Motor neuron (in vitro differentiated cells): ENCODE results near the gene IMMP2L. TPM values are rescaled to one million over a fixed set of nuclear protein-coding genes. Genes with fewer than 3 reads are reported as not detected.

ENCODE experiments used
- ATAC-seq, 8 experiments: fragments of 200-7000 bp; cut with Tn5 transposase; replicated peaks in 6 of 8; 2 replicates each; pipeline ENCODE4 v1.8.0; 2021; ENCODE audit warnings: mild to moderate bottlenecking in 8 of 8, moderate library complexity in 8 of 8
- H3K27ac ChIP-seq, 2 donors: fragments of 250-450 bp; sonication (Bioruptor Pico); 2 replicates each; pipeline ENCODE4 v1.9.0; 2021; ENCODE audit warnings: antibody characterized with exemption in 2 of 2, mild to moderate bottlenecking in 2 of 2, moderate library complexity in 1 of 2
- H3K4me1 ChIP-seq, 2 donors: fragments of 250-450 bp; sonication (Bioruptor Pico); replicated peaks in 1 of 2; 2 replicates each; pipeline ENCODE4 v1.6.1; 2021; ENCODE audit warnings: antibody characterized with exemption in 2 of 2, mild to moderate bottlenecking in 2 of 2, moderate library complexity in 1 of 2
- H3K4me3 ChIP-seq, 5 donors: fragments of 250-450 bp; sonication (Bioruptor Pico); 2 replicates each; pipeline ENCODE4 v1.9.0; 2021; ENCODE audit warnings: antibody characterized with exemption in 5 of 5, mild to moderate bottlenecking in 5 of 5, moderate library complexity in 4 of 5
- WGBS, 10 experiments: fragments of 450-650 bp; shearing (Covaris generic); methylation state at CpG; one replicate each; pipeline ENCODE4 v1.0.0; 2022; 5-methylcytosine and 5-hydroxymethylcytosine counted together
- in situ Hi-C, 9 experiments: fragments of 400-800 bp; cut with MboI; loops; one replicate each; pipeline ENCODE4 v1.15.0; 2021; ENCODE audit warnings: low sequenced_read_pairs in 9 of 9, low pct_unique_long_range_greater_than_20kb in 2 of 9; ENCODE audit not compliant: unreplicated experiment in 9 of 9
- total RNA-seq, 8 experiments: library from RNA; unstranded; fragments of 300-600 nt; gene quantifications; 2 replicates each; pipeline versions ENCODE4 v1.2.3 to v1.2.4, GENCODE V29; 2022

The IMMP2L gene
- total RNA-seq, 8 experiments from 2014 or later: 9.9 to 78.5 (median 19.3) TPM

DNA sequence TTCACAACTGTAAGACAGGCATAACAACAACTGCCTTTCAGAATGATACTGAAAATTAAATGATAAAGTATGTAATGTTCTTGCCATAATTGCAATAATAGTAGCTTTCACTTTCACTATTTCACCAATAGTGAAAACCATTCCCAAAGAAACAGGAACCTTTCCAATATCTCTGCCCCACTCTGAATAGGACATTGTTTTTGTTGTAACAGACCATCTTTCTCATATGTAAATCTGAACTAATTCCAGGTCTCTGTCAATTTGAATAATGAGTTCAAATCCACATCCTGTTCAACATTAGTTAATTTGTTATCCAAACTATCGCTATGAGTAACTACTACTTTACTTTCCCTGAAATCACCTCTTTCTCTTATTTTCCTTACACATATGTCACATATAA is 323.4 kb downstream of the IMMP2L start:
- in situ Hi-C loops: no loop called here
- ATAC-seq: peak in 1 of 8 experiments; percentile 22
- Histone ChIP-seq H3K4me3 (no peak overlapping the region), H3K27ac (no peak overlapping the region), H3K4me1 (peaks cover 0 to 8% of the 10 kb centered on the region in 2 donors)
- 67 to 100% (median 93%) methylated on average over 1 of the region's 1 CpG; no CpG with 5 or more reads in 2 of the 10 experiments for WGBS, 10 experiments

DNA sequence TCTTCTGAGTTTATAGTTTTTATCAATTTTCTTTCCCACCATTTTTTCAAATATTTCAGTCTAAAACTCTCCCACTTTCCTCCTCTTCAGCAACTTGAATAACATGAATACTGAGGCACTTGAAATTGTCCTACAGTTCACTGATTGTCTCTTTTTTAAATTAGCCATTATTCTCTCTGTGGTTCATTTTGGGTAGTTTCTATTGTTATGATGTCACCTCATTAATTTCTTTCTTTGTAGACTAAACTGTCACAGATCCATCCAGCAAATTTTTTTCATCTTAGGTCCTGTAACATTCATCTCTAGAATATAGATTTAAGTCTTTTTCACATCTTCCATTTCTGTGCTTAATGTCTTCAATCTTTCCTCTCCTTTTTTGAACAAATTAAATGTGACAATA is 326.6 kb downstream of the IMMP2L start:
- no peaks in the 10 kb centered on the region for H3K4me1 ChIP-seq
- ATAC-seq: no peak
- H3K4me3 ChIP-seq: no peak overlapping the region
- no peak overlapping the region for H3K27ac ChIP-seq
- in situ Hi-C loops: no loop called here

DNA sequence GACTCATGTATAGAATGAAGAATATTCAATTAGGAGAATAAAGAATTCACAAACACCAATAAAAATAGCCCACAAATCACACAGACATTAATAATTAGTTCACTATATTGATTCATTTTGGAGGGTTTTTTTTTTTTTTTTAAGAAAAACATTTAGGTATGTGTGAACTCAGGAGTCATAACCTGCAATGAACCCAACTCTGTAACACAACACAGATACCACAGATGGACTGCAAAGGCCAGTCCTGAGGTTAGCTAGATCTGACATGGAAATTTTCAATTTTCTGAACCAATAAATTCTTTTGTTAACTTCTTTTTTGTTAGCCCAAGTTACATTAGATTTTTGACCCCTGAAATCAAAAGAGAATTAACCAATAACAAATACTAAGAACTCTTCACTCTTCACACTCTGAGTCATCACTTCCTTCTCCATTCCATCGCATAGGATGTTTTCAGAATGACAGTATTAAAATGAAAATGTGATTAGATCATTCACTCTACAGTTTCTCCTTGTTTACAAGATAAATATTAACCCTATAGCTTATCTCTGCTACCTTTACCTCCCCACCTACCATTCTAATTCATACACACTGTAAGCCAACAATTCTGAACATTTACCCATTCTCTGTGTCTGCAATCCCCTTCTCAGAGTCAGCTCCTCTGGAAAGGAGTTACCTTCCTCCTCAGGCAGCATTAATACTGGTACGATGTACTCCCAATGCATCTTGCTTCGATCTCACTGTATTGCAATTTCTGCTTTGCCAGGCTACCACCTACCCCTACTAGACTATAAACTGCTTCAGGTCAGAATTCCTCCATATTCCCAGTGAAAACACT is 329.8 kb downstream of the IMMP2L start:
- in situ Hi-C loops: no loop called here
- Histone ChIP-seq H3K4me3 (no peak overlapping the region), H3K4me1 (no peaks in the 10 kb centered on the region), H3K27ac (no peak overlapping the region)
- 50 to 94% (median 80%) methylated on average over 1 to 3 of the region's 3 CpGs; no CpG with 5 or more reads in 1 of the 10 experiments for WGBS, 10 experiments
- ATAC-seq: peak in 2 of 8 experiments; percentile 62 to 64

DNA sequence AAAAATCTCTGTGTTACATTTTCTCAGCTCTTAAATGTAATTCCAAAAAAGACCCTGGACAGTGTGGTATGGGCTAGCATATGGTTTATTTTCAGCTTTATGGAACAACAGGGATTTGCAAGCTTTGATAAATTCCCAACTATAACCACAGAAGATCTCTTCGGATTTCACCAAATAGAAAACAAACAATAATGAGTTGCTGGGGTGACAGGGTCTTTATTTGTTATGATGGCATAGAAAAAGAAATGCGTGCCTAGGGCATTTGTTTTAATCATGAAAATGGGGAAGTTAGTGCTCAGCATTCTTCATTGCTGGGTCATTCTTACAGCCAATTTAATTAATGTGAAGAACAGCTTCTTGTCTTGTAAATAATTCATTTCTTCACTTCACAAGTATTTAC is 332.4 kb downstream of the IMMP2L start:
- H3K4me3 ChIP-seq: no peak overlapping the region
- in situ Hi-C loops: no loop called here
- 17 to 75% (median 58%) methylated on average over 1 to 2 of the region's 2 CpGs; no CpG with 5 or more reads in 2 of the 10 experiments for WGBS, 10 experiments
- ATAC-seq: peak in 3 of 8 experiments; percentile 38 to 53 (median 47)
- no peaks in the 10 kb centered on the region for H3K4me1 ChIP-seq
- H3K27ac ChIP-seq: no peak overlapping the region

DNA sequence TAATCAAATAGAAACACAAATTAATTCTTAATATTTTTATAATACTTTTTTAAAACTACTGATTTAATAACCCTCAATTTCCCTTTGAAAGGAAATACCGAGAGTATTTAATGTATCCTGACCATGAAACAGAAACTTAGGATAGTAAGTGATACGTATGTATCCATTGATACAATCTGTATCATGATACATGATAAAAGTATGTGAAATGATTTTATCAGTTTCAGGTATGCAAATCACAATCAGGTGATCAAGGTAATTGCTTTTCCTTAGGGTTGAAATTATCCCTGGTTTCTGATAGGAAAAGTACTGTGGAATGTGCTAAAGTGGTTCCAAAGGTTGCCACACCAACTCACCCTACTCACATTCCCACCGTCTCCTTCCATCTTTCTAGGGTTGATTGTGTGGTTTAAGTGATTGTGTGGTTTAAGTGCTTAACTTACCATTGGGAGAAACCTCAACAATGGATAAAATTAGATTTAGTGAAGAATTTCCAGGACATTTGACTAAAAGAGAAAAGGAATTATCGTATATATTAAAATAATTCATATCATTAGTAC is 333.0 kb downstream of the IMMP2L start:
- in situ Hi-C loops: no loop called here
- no peak overlapping the region for H3K4me3 ChIP-seq
- no peak overlapping the region for H3K27ac ChIP-seq
- WGBS, 10 experiments: 83 to 100% (median 96%) methylated on average over 1 to 4 of the region's 4 CpGs
- no peaks in the 10 kb centered on the region for H3K4me1 ChIP-seq
- ATAC-seq: no peak

DNA sequence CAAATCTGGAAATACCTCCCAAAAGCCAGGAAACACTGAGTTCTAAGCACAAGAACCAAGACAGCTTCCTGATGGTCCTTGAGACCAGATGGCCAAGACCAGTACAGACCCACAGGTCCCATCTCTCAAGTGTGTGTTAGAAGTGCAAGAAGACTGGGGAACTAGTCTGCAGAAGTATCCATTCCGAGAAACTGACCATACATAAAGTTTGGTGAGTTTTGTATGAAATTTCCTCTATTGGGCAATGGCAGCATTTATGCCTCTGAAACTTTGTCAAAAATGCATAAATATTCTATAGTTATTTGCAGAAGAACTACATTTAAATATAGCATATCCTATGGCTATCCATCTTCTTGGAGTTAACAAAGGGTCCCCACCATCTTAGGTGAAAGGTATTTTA is 333.9 kb downstream of the IMMP2L start:
- peaks cover 0 to 2% of the 10 kb centered on the region in 2 donors for H3K4me1 ChIP-seq
- in situ Hi-C loops: no loop called here
- ATAC-seq: no peak
- WGBS, 10 experiments: 80 to 100% (median 100%) methylated on average over 1 of the region's 1 CpG; no CpG with 5 or more reads in 5 of the 10 experiments
- H3K27ac ChIP-seq: no peak overlapping the region
- no peak overlapping the region for H3K4me3 ChIP-seq

DNA sequence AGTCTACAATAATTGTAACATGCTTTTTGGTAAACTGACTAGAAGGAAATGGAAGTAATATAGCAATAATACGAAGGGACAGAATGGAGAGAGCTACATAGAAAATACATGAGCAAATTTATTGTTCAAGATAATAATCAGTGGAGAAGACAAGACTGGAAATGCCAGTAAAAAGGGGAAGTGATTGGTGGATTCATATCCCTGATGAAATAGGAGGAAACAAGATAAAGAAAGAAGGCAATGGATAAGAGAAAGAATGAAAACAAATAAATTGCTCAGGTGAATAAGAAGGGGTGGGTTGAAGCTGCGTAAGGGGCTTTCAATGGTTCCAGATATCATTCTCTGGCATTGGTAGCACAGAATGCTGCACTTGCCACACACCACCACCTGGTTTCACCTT is 335.5 kb downstream of the IMMP2L start:
- H3K4me1 ChIP-seq: peaks cover 0 to 2% of the 10 kb centered on the region in 2 donors
- H3K27ac ChIP-seq: no peak overlapping the region
- WGBS, 10 experiments: 67 to 100% (median 86%) methylated on average over 1 to 2 of the region's 2 CpGs; no CpG with 5 or more reads in 1 of the 10 experiments
- no peak for ATAC-seq
- in situ Hi-C loops: no loop called here
- H3K4me3 ChIP-seq: no peak overlapping the region

DNA sequence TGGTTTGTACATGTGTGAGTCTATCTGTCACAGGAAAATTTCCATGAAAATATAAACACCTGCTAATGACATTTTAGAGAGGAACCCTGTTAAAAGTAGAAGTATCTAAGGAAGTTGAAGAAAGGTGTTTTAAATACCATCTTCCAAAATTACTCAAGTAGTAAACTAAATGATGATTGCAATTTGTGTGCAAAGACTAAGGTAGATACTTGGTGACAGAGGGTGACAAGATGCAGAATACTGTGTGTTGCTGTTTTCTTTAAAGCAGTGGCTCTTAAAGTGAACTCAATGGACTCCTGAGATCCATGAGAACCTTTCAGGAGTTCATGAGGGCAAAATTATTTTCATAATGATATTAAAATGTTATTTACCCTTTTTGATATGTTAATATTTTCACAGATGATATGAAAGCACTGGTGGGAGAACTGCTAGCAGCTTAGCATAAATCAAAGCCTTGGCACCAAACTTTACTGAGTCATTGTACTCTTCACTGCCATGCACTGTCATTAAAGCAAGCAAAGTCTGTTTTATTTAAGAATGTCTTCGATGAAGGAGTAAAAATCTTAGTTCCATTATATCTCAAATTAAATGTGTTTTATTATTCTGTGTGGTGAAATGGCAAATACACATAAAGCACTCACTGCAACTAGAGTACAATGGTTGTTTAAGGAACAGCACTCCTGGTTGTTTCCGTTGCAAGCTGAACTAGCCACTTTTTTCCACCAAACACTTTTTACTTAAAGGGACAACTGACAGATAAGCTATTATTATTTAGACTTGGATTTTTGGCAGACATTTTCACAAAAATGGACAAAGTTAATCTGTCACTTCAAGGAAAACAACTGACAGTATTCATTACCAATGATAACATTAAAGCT is 337.7 kb downstream of the IMMP2L start:
- in situ Hi-C loops: no loop called here
- peak in 2 of 8 experiments; percentile 16 to 34 for ATAC-seq
- 0 to 100% (median 49%) methylated on average over 1 to 2 of the region's 2 CpGs; no CpG with 5 or more reads in 2 of the 10 experiments for WGBS, 10 experiments

DNA sequence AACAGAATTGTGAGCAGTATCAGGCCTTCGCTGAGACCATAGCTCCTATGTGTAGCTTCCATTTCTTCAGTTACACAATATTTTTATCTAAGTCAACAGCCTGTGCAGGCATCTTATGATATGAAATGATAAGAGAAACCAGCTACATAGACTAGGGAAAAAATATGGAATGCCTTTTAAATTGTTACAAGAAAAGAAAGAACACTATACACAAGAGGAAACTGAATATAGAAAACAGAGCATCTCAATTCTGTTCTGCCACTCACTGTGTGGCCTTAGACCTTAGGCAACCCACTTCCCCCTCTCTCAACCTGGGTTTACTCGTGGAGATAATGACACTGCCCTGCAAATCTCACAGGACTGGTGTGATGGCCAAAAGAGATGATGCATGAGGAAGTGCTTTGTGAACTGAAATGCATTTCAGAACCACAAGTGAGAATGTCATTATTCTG is 338.5 kb downstream of the IMMP2L start:
- in situ Hi-C loops: no loop called here

More for the DNA sequence above, 337.7 kb downstream of the IMMP2L start:
- Histone ChIP-seq H3K27ac (no peak overlapping the region), H3K4me3 (no peak overlapping the region), H3K4me1 (peaks cover 0 to 2% of the 10 kb centered on the region in 2 donors)

DNA sequence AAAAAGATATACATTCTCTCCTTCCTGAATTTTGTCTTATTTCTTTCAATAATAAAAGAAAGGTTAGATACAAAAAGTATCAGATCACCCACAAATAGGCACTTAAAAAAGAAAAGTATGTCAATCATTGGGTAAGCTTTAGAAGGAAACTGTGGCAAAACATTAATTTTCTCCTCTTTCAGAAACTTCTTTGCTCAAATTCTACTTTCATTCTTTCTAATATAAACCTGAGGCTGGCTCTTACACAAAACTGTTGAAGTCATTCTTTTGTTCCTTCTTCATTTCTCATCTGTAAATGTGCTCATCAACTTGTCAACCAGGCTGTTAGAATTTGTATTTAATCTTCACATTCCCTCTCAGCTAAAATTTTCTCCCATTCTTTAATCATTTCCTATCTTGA is 346.7 kb downstream of the IMMP2L start:
- no peak overlapping the region for H3K4me3 ChIP-seq
- in situ Hi-C loops: no loop called here
- no peak overlapping the region for H3K27ac ChIP-seq
- H3K4me1 ChIP-seq: no peaks in the 10 kb centered on the region
- ATAC-seq: no peak

More for the DNA sequence above, 338.5 kb downstream of the IMMP2L start:
- Histone ChIP-seq H3K4me1 (peaks cover 0 to 2% of the 10 kb centered on the region in 2 donors), H3K27ac (no peak overlapping the region), H3K4me3 (no peak overlapping the region)
- ATAC-seq: no peak
- 50 to 71% (median 63%) methylated on average over 1 to 2 of the region's 2 CpGs; no CpG with 5 or more reads in 4 of the 10 experiments for WGBS, 10 experiments

DNA sequence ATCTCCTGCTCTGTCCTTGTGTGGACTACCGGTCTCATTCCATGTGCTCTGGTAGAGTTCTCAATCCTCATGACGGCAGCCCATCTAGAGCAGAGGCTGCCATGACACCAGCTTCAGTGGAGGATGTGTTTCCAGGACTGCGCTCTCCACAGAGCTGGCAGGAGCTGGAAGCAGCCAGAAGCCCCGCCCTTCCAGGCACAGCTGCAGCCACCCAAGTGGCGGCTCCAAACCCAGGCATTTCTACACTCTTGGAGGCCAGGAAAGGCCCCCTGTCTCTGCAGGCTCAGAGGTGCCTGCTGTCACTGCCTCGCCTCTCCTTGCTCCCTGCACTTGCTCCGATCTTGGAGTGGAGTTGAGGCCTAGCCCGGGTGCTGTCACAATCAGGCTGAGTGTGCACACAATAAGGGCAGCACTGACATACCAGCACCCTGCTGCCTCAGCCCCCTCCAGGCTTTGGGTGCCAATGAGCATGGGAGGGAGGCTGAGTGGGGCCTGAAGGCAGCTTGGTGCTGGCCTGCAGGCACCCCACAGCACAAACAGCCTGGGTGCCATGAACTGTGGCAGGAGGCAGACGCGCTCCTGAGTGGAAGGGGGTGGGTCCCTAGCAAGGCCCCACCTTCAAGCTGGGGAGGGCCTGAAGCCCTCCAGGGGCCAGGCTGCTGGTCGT is 349.3 kb downstream of the IMMP2L start:
- ATAC-seq: no peak
- Histone ChIP-seq H3K4me3 (no peak overlapping the region), H3K27ac (no peak overlapping the region), H3K4me1 (no peaks in the 10 kb centered on the region)
- 13 to 100% (median 82%) methylated on average over 1 to 4 of the region's 11 CpGs; no CpG with 5 or more reads in 5 of the 10 experiments for WGBS, 10 experiments
- in situ Hi-C loops: no loop called here

DNA sequence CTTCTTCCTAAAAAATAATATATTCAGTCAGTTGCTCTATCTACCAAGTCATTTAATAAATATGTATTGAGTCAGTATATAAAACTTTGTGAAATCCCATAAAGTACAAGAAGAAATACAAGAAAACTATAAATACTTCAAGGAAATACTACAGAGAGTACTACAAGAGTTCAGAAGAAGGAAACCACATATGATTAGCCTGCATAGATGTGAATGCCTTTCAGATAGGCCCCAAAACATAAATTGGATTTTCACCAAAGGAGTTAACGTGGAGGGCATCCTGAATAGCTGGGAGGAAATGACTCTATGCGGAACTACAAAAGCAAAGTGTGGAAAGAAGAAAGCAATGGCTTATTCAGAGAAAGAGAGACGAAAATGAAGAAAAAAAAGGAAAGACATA is 351.3 kb downstream of the IMMP2L start:
- in situ Hi-C loops: no loop called here
- Histone ChIP-seq H3K4me1 (no peaks in the 10 kb centered on the region), H3K27ac (no peak overlapping the region), H3K4me3 (no peak overlapping the region)
- ATAC-seq: no peak
- WGBS, 10 experiments: 60 to 95% (median 82%) methylated on average over 2 to 3 of the region's 3 CpGs
